HEK293T (cell line): Measurements from ENCODE around the gene CPED1.
"Not testable (repeated sequence)": the region's sequence is repeated elsewhere in the genome, so short reads cannot be mapped to it uniquely, and the experiment has no call there.

Experiments
- CTCF ChIA-PET: fragments of 350-600 bp; formaldehyde crosslinking; extraction: SDS; loops from one replicate; lab custom pipeline; 2021; ENCODE audit warnings: antibody characterized with exemption, inconsistent platforms; lab: Yijun Ruan, JAX
- POLR2A ChIA-PET: fragments of 350-600 bp; formaldehyde crosslinking; extraction: SDS; loops from one replicate; lab custom pipeline; 2020; ENCODE audit warnings: antibody characterized with exemption, inconsistent platforms; lab: Yijun Ruan, JAX
- DNase-seq: peaks from one replicate; pipeline ENCODE4 v3.0.0; 2012; ENCODE audit warnings: mixed read lengths; ENCODE audit errors: extremely low spot score
- ARNT ChIP-seq: fragments of 450-650 bp; IDR thresholded peaks from 2 replicates; pipeline ENCODE4 v1.6.1; 2017; ENCODE audit warnings: mild to moderate bottlenecking
- BHLHE40 ChIP-seq: fragments of 450-650 bp; IDR thresholded peaks from 2 replicates; pipeline ENCODE4 v1.6.1; 2016; ENCODE audit warnings: mild to moderate bottlenecking, moderate library complexity, borderline replicate concordance
- CTBP1 ChIP-seq: fragments of 450-650 bp; IDR thresholded peaks from 2 replicates; pipeline ENCODE4 v1.6.1; 2016; ENCODE audit warnings: borderline replicate concordance
- ELF4 ChIP-seq: fragments of 450-650 bp; IDR thresholded peaks from 2 replicates; pipeline ENCODE4 v1.6.1; 2017; ENCODE audit warnings: antibody characterized with exemption
- FOXA1 ChIP-seq: fragments of 450-650 bp; IDR thresholded peaks from 2 replicates; pipeline ENCODE4 v1.6.1; 2016; ENCODE audit warnings: mild to moderate bottlenecking
- FOXK2 ChIP-seq: fragments of 450-650 bp; IDR thresholded peaks from 2 replicates; pipeline ENCODE4 v1.6.1; 2016; ENCODE audit warnings: mild to moderate bottlenecking
- FOXM1 ChIP-seq: fragments of 450-650 bp; IDR thresholded peaks from 2 replicates; pipeline ENCODE4 v1.6.1; 2017; ENCODE audit warnings: mild to moderate bottlenecking, borderline replicate concordance
- HDGF ChIP-seq: fragments of 450-650 bp; IDR thresholded peaks from 2 replicates; pipeline ENCODE4 v1.6.1; 2017; ENCODE audit warnings: antibody characterized with exemption, borderline replicate concordance
- L3MBTL2 ChIP-seq: fragments of 450-650 bp; conservative IDR thresholded peaks from 2 replicates; pipeline ENCODE4 v1.6.1; 2016; ENCODE audit warnings: mild to moderate bottlenecking
- LEF1 ChIP-seq: fragments of 450-650 bp; IDR thresholded peaks from 2 replicates; pipeline ENCODE4 v1.6.1; 2017; ENCODE audit warnings: mild to moderate bottlenecking, borderline replicate concordance
- NFRKB ChIP-seq: fragments of 450-650 bp; IDR thresholded peaks from 2 replicates; pipeline ENCODE4 v1.6.1; 2016; ENCODE audit warnings: mild to moderate bottlenecking, moderate library complexity
- PKNOX1 ChIP-seq: fragments of 450-650 bp; IDR thresholded peaks from 2 replicates; pipeline ENCODE4 v1.6.1; 2016
- SP1 ChIP-seq: fragments of 450-650 bp; IDR thresholded peaks from 2 replicates; pipeline ENCODE4 v1.6.1; 2017
- SUZ12 ChIP-seq: fragments of 450-650 bp; IDR thresholded peaks from 2 replicates; pipeline ENCODE4 v1.6.1; 2016; ENCODE audit warnings: mild to moderate bottlenecking
- TARDBP ChIP-seq: fragments of 450-650 bp; IDR thresholded peaks from 2 replicates; pipeline ENCODE4 v1.6.1; 2016
- ZNF384 ChIP-seq: fragments of 450-650 bp; IDR thresholded peaks from 2 replicates; pipeline ENCODE4 v1.6.1; 2016

Gene CPED1

GRCh38 chr7:121002757-121003200 is 14.3 kb downstream of the CPED1 start:
- DNase-seq, result no peak

GRCh38 chr7:121003986-121004685 is 15.6 kb downstream of the CPED1 start:
- ChIA-PET CTCF (no interaction called here), POLR2A (no interaction called here)
- no peak for DNase-seq
- TF ChIP-seq SUZ12 (no peak), BHLHE40 (no peak), FOXM1 (no peak), PKNOX1 (no peak), FOXK2 (no peak), ELF4 (no peak), TARDBP (no peak), LEF1 (no peak), HDGF (no peak), SP1 (no peak), FOXA1 (no peak), CTBP1 (no peak), ZNF384 (no peak), NFRKB (no peak), L3MBTL2 (no peak), ARNT (no peak)

More at GRCh38 chr7:121002757-121003200, 14.3 kb downstream of the CPED1 start:
- ChIA-PET POLR2A (interaction anchor here (1.2 kb wide), 1 partner anchor 10 kb away, joined by 3 read pairs; no protein-coding TSS in a partner anchor), CTCF (interaction anchor here (1.8 kb wide), 1 partner anchor 15 kb away, joined by 5 read pairs; no protein-coding TSS in a partner anchor)
- TF ChIP-seq NFRKB (no peak), LEF1 (no peak), HDGF (no peak), PKNOX1 (peak; percentile 91), TARDBP (no peak), FOXA1 (no peak), FOXK2 (no peak), ELF4 (no peak)

- DNase-seq, CTCF ChIA-PET, POLR2A ChIA-PET: not testable (repeated sequence)
These were observed 16.5 kb downstream of the CPED1 start for GRCh38 chr7:121005058-121005457.

GRCh38 chr7:121005996-121006584 is 17.6 kb downstream of the CPED1 start:
- CTCF ChIA-PET, result no interaction called here
- DNase-seq, result no peak
- POLR2A ChIA-PET, result no interaction called here
- TF ChIP-seq ZNF384, result no peak
- no peak for TF ChIP-seq HDGF
- no peak for TF ChIP-seq NFRKB
- TF ChIP-seq ELF4, result no peak
- TF ChIP-seq FOXM1, result no peak
- TF ChIP-seq L3MBTL2, result no peak
- TF ChIP-seq FOXK2, result no peak
- TF ChIP-seq BHLHE40, result no peak
- TF ChIP-seq CTBP1, result no peak
- no peak for TF ChIP-seq LEF1
- TF ChIP-seq SP1, result no peak

- ChIA-PET CTCF (interaction anchor here (0.7 kb wide), 1 partner anchor 31 kb away, joined by 6 read pairs; no protein-coding TSS in a partner anchor), POLR2A (no interaction called here)
- TF ChIP-seq FOXA1, result no peak
- no peak for TF ChIP-seq NFRKB
- DNase-seq, result no peak
These were observed 18.3 kb downstream of the CPED1 start for GRCh38 chr7:121006711-121007315.

GRCh38 chr7:121008816-121009215 is 20.3 kb downstream of the CPED1 start:
- no peak for DNase-seq
- ChIA-PET POLR2A (no interaction called here), CTCF (no interaction called here)

More at GRCh38 chr7:121008816-121009215, 20.3 kb downstream of the CPED1 start:
- TF ChIP-seq SUZ12 (no peak), PKNOX1 (no peak), ARNT (no peak), HDGF (no peak), LEF1 (no peak), FOXA1 (no peak), ELF4 (no peak), SP1 (no peak), TARDBP (no peak), BHLHE40 (no peak), NFRKB (no peak), FOXM1 (no peak), CTBP1 (no peak), FOXK2 (no peak), ZNF384 (no peak)
